ENCODE results near the gene SLC35G6.

Gene SLC35G6

GRCh38 chr17:7512105-7512504 lies 30.9 kb downstream of the SLC35G6 start:
- no peak for TF ChIP-seq CTCF (conservative IDR thresholded peaks at IDR 0.05; ENCODE audit: low read length)
- H3K4me3 ChIP-seq (ENCODE audit: low read length) = no peak overlapping the region
- no peak for DNase-seq (ENCODE audit: low read depth)

- no peak overlapping the region for H3K4me3 ChIP-seq (ENCODE audit: low read length)
- DNase-seq (ENCODE audit: low read depth) = no peak
- TF ChIP-seq CTCF (conservative IDR thresholded peaks at IDR 0.05; ENCODE audit: low read length) = no peak
Measured at GRCh38 chr17:7512824-7513540, 31.7 kb downstream of the SLC35G6 start.

- TF ChIP-seq CTCF (conservative IDR thresholded peaks at IDR 0.05; ENCODE audit: low read length) = no peak
- no peak for DNase-seq (ENCODE audit: low read depth)
Measured at GRCh38 chr17:7513850-7514419, 32.7 kb downstream of the SLC35G6 start.

GRCh38 chr17:7515911-7516610 lies 34.8 kb downstream of the SLC35G6 start:
- DNase-seq (ENCODE audit: low read depth) = no peak
- no peak overlapping the region for H3K4me3 ChIP-seq (ENCODE audit: low read length)
- TF ChIP-seq CTCF (conservative IDR thresholded peaks at IDR 0.05; ENCODE audit: low read length) = no peak

More at GRCh38 chr17:7513850-7514419, 32.7 kb downstream of the SLC35G6 start:
- no peak overlapping the region for H3K4me3 ChIP-seq (ENCODE audit: low read length)

- peak; percentile 42 for TF ChIP-seq CTCF (conservative IDR thresholded peaks at IDR 0.05; ENCODE audit: low read length)
- no peak for DNase-seq (ENCODE audit: low read depth)
- H3K4me3 ChIP-seq (ENCODE audit: low read length) = no peak overlapping the region
Measured at GRCh38 chr17:7523033-7523432, 41.8 kb downstream of the SLC35G6 start.

- no peak overlapping the region for H3K4me3 ChIP-seq (ENCODE audit: low read length)
- DNase-seq (ENCODE audit: low read depth) = no peak
- TF ChIP-seq CTCF (conservative IDR thresholded peaks at IDR 0.05; ENCODE audit: low read length) = no peak
Measured at GRCh38 chr17:7528842-7529241, 47.6 kb downstream of the SLC35G6 start.
